Astrocyte of the cerebellum (primary cell): ENCODE measurements around the gene MSANTD7.
A peak's percentile ranks its signal among the peaks of the same experiment; 100 is the strongest.

Source experiments
- DNase-seq: peaks from one replicate; pipeline ENCODE4 v3.0.0-alpha.2; 2011; ENCODE audit warnings: low read depth
- H3K4me3 ChIP-seq: 2 replicates; pipeline ENCODE4 v1.5.1; 2011; ENCODE audit warnings: mild to moderate bottlenecking, low read depth, low read length, moderate library complexity
- CTCF ChIP-seq: IDR thresholded peaks from 2 replicates; pipeline ENCODE4 v1.5.1; 2012; ENCODE audit warnings: low read length, low read depth, moderate library complexity, mild to moderate bottlenecking; ENCODE audit errors: missing control alignments
- in situ Hi-C: cut with HindIII; loops from 2 replicates; pipeline ENCODE4 v1.10.0; 2017; ENCODE audit warnings: low sequenced_read_pairs

Gene MSANTD7

GRCh38 chr10:14837003-14837756, 926 bp upstream of the MSANTD7 start:
- DNase-seq, result peak; percentile 19
- H3K4me3 ChIP-seq, result peak overlapping the region; percentile 93
- in situ Hi-C loops, result no loop called here
- TF ChIP-seq CTCF, result no peak

DNA sequence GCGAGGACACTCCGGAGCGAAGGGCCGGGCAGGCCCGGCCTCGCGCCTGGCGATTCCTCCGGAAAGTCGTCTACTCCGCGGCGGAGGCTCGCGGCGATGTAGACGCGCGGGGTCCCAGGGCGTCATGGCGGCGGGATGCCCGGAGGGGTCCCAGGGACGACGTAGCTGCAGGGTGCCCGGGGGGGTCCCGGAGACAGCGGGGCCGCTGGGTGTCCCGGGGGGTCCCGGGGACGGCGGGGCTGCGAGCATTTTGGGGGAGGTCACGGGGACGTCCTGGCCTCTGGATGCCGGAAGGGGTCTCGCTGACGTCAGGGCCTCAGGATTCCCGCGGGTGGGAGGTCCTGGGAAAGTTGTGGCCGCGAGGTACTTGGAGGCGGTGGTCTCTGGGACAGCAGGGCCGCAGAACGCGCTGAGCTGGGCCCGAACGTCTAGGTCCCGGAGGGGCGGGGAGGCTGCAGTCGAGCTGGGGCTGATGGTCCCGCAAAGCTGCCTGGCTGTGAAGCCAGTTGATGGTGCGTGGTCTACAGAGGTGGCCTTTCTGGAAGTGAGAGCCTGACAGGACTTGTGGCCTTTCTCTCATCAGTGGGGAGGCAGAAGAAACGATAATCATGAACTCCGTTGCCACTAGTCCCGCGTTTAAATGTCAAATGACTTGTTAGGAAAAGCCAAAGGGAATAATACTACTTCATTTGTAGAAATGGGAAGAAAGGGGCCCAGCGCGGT, 637 bp downstream of the MSANTD7 start:
- in situ Hi-C loops, result no loop called here
- TF ChIP-seq CTCF, result no peak
- no peak for DNase-seq
- H3K4me3 ChIP-seq, result peak overlapping the region; percentile 93

- no peak for TF ChIP-seq CTCF
- in situ Hi-C loops, result no loop called here
- peak overlapping the region; percentile 93 for H3K4me3 ChIP-seq
- DNase-seq, result no peak
These were observed 1.2 kb downstream of the MSANTD7 start for GRCh38 chr10:14839305-14839695.

DNA sequence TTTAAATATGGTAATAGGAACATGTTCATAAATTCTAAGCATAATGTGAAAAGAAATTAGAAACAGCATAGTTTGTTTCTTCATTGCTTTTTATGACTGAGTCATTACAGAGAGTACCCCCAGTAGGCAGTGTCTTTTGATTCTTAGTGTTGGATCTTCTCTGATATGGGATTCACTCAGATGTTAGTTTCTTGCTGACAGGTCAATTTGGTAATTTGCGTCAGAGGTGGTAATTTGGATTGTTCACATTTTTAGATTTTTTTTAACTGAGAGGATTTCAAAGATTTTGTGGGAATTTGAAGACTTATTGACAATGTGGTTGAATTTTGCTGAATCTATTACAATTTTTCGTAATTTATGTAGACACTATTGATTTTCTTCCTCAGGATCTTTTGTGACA, 2.1 kb downstream of the MSANTD7 start:
- no peak for TF ChIP-seq CTCF
- no peak overlapping the region for H3K4me3 ChIP-seq
- DNase-seq, result no peak
- in situ Hi-C loops, result no loop called here

GRCh38 chr10:14843327-14843988, 5.4 kb downstream of the MSANTD7 start:
- no peak for DNase-seq
- no peak for TF ChIP-seq CTCF
- in situ Hi-C loops, result no loop called here
- no peak overlapping the region for H3K4me3 ChIP-seq

- no peak for TF ChIP-seq CTCF
- DNase-seq, result no peak
- in situ Hi-C loops, result no loop called here
- no peak overlapping the region for H3K4me3 ChIP-seq
These were observed 6.8 kb downstream of the MSANTD7 start for GRCh38 chr10:14844948-14845347.
